Fibroblast of the conjunctiva (primary cell): ENCODE data around the gene LPCAT2.
A peak's percentile ranks its signal among the peaks of the same experiment; 100 is the strongest.

ENCODE experiments used
- DNase-seq: peaks from one replicate; pipeline ENCODE4 v3.0.0-alpha.2; 2010; ENCODE audit warnings: low read depth

The LPCAT2 gene, protein sequence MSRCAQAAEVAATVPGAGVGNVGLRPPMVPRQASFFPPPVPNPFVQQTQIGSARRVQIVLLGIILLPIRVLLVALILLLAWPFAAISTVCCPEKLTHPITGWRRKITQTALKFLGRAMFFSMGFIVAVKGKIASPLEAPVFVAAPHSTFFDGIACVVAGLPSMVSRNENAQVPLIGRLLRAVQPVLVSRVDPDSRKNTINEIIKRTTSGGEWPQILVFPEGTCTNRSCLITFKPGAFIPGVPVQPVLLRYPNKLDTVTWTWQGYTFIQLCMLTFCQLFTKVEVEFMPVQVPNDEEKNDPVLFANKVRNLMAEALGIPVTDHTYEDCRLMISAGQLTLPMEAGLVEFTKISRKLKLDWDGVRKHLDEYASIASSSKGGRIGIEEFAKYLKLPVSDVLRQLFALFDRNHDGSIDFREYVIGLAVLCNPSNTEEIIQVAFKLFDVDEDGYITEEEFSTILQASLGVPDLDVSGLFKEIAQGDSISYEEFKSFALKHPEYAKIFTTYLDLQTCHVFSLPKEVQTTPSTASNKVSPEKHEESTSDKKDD

DNA sequence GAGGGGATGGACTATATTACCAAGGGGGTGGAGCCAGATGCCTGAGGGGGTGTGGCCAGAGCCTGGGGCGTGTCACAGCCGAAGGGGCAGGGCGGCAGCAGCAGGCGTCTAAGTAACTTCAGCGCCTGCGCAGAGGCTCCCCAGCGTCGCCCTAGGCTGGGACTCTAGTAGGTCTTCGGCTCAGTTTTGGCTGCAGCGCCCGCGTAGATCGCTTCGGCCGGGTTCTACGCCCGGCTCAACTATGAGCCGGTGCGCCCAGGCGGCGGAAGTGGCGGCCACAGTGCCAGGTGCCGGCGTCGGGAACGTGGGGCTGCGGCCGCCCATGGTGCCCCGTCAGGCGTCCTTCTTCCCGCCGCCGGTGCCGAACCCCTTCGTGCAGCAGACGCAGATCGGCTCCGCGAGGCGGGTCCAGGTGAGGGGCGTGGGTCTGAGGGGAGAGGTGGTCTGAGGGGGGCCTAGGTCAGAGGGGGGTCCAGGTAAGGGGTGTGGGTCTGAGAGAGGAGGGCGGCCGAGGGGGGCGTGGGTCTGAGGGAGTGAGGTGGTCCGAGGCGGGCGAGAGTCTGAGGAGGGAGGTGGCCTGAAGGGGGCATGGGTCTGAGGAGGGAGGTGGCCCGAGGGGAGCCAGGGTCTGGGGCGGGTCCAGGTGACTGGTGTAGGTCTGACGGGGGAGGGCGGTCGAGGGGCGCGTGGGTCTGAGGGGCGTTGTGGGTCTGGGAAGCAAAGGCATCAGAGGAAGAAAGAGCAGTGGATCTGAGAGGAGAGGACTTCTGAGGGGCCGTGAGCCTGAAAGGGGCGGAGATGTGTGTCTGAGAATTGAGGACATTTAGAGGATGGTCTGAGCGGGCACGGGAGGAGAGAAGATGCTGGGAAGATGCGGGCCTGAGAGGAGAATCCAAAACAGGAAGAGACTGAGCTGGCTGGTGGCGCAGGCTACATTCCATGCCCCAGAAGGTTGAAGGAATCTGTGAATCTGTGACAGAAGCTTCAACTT lies at the start of gene LPCAT2:
LPCAT2 (plus strand) TSS at position 132 of the 991 bp plus-strand sequence; CDS start at position 242, 110 bp downstream.
- DNase-seq: peak; percentile 83

DNA sequence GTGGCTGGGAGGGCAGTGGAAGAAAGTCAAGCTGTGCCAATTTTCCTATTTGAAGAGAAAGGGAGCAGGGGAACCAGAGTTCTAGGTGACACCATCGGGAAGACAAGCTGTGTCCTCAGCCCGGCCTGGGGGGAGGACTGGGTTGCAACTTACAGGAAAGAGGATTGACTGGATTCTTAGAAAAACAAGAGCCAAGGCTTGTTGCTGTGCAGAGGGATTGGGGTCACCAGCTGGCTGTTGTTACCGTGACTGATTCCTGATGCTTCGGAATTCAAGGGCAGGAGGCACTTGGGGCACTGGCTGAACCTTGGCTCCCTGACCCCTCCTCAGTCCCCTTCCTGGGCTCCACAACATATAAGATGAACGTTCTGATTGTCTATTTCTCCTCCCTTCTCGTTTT lies 46.6 kb upstream of the LPCAT2 start:
- DNase-seq: no peak

DNA sequence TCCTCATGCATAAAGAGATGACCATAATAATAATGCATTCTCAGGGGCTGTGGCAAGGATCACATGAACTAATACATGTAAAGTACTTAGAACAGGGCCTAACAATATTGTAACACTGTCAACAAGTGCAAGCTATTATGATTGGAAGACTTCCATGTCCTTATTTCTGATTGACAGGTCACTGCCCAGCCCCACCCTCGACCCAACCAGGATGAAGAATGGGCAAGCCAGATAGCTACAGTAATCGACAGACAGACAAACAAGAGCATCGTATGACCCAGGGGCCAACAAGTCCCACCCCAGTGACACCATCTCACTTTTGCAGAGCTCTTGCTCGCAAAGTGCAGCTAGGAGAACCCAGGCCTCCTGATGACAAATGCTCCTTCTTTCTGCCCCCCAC lies 44.5 kb upstream of the LPCAT2 start:
- DNase-seq: no peak

DNA sequence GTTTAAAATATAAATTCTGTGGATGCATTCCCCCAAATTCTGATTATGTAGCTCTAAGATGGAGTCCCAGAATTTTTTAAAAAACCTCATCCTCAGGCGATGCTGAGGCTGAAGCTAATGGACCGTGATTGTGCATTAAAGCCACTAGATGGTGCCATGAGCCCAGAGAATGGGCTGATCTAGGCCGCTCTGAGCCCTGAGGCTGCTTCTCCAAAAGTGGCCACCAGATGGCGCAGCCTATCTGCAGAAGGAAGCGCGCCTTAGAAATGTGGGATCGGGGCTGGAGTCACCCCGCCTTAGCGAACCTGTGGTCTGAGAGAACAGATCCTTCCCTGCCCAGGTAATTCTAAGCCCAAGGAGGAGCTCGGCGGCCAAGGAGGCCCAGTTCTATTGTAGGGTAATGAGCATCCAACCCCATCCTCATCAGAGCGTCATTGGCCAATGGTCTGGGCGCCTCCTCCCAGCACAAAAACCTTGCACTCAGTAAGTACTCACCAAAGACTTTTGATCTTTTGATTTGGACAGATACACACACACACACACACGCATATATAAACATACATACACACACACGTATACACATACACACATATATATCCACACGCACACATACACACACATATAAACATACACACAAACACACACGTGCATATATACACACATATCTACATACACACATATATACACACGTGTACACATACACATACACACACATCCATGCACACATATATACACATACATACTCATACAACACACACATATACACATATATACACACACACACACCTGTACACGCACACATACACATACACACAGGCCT lies 43.6 kb upstream of the LPCAT2 start:
- peak; percentile 77 for DNase-seq

DNA sequence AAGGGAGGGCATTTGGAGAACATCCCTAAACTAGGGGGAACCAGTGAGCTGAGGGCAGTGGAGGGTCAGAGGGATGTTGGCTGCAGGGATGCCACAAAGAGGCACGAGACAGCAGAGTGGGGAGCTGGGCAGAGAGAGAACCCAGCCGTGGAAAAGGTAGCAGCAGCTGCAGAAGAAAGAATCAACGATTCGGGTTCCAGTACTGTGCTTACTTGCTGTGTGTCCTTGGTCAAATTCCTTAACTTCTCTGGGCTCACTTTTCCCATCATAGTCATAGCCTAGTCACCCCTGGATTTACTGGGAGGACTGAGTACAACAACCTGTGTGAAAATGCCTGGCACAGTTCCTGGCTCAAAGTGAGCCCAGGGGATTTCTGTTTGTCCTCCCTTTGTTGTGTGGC lies 42.7 kb upstream of the LPCAT2 start:
- DNase-seq: no peak

DNA sequence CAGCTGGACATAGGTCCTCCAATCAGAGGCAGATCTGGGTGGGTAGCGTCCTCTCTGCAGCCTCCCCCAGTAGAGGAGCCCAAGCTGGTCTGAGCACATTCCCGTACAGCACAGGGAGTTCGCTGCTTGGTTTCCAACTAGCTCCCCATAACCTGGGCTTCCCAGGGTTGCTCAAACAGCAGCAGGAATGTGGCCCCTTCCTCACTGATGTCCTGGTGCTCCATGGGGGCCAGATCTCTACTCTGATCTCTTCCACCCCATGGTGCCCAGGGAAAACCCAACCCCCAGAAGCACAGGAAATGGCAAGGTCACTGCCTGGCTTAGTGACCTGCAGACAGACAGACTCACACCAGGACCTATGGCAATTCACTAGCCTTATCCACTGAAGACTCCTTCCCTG lies 41.0 kb upstream of the LPCAT2 start:
- DNase-seq: no peak

DNA sequence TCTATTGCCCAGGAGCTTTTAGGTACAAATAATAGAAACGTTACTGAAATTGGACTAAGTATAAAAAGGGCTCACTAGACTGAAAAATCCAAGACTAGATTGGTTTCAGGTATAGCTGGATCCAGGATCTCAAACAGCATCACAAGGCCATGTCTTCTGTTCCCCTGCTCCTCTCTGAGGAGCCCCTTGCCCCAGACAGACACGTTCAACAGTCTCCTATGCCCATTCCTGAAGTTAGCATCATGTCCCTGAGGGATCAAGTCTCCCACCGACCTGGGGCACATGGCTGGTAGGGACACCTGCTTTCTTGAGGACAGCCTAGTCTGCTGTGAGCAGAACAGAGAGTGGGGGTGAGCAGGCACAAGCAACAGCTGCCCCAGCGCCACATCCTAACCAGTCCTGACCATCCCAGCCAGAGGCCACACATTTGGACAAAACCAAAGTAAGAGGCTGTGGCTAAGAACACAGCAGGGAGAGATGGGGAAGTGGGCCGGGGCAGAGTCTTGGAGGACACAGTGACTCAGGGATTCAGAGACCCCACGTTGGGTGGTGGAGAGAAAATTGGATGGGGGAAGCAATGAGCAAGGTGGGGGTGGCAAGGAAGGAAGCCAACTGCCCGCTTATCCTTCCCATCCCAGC lies 40.4 kb upstream of the LPCAT2 start:
- no peak for DNase-seq

DNA sequence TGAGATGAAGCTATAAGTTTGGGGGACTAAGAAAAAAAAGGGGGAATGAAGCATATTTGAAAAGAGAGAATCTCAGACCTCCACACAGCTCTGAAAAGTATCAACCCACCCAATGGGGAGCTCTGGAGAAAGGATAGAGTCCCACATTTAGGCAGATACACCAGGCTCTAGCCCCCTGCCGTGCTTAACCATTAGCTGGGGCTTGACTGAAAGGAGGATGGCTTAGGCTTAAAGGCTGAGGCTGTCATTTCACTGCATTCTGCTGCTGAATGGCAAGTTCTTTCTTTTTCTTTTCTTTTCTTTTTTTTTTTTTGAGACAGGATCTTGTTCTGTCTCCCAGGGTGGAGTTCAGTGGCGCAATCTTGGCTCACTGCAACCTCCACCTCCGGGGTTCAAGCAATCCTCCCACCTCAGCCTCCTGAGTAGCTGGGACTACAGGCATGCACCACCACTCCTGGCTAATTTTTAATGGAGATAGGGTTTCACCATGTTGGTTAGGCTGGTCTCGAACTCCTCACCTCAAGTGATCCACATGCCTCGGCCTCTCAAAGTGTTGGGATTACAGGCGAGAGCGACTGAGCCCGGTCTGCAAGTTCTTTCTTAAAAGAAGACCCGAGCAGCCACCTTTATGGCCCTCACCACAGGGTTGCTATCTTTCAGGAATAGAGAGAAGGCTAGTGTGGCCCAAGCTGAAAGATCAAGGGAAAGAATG lies 38.9 kb upstream of the LPCAT2 start:
- no peak for DNase-seq

DNA sequence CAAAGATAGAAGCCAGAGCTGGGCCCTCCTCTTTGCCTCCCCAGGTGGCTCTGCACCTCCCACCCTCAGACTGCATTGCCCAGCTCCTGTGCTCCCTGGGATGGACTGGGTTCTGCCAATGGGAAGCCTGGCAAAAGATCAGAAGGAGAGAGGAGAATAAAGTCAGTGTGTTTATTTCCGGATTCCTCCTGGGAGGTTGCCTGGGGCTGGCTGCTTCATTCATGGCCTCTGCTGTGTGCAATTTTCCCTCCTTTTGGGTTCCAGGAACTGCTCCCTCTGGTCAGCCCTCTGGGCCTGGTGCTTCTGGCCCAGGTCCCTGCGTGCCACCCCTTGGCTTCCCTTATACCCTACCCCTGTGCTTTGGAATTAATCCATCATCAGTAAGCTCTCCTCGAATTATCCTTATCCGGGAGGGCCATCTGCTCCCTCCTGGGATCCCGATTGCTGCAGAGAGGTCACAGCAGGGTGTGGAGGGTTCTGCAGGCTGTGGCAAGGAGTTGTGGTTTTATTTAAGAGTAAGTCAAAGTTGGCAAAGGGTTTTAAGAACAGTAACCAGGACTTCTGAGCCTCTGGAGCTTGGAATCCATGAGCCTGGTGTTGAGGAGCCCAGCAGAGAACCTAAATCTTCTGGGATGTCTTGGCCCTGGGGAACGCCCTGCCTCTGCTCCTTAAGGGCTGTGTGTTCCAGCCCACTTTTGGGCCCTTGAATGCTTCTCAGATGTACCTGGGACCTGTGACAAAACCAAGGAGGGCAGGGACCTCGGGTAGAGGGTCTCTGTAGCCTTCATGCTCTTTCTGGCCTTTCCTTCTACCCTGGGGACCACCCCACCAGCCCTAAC lies 38.1 kb upstream of the LPCAT2 start:
- DNase-seq: peak; percentile 51

DNA sequence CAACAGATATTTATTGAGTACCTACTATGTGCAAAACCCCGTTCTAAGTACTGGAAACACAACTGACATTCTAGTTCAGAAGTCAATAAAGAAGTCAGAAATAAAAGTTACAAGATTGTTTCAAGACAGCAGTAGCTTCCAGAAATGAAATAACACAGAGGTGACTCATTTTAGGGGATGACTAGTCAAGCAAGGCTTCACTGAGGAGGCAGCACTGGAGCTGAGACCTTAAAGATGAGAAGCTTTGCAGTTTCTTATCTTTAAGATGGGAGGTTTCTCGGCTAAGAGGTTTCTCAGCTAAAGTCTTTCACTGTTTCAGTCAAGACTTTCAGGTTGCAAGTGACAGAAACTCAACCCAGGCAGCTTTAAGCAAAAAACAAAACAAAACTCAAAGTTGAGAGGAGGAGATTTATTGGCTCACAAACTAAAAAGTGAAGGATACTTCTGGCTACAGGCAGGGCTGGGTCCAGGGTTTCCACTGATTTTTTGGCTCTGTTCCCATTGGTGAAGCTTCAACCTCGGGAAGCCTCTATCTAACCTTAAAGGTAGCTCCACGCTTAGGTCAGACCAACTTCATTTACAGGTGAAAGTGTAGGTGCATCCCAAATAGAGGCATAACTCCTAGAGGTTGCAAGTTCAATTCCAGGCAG lies 37.3 kb upstream of the LPCAT2 start:
- DNase-seq: peak; percentile 69

DNA sequence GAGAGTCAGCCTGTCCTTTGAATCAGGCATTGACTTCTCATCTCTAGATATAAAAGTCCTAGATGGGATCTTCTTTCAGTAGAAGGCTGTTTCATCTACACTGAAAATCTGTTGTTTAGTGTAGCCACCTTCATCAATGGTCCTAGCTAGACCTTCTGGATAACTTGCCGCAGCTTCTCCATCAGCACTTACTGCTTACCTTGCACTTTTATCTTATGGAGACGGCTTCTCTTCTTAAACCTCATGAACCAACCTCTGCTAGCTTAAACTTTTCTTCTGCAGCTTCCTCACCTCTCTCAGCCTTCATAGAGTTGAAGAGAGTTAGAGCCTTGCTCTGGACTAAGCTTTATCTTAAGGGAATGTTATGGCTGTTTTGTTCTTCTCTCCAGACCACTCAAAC lies 35.3 kb upstream of the LPCAT2 start:
- DNase-seq: no peak

DNA sequence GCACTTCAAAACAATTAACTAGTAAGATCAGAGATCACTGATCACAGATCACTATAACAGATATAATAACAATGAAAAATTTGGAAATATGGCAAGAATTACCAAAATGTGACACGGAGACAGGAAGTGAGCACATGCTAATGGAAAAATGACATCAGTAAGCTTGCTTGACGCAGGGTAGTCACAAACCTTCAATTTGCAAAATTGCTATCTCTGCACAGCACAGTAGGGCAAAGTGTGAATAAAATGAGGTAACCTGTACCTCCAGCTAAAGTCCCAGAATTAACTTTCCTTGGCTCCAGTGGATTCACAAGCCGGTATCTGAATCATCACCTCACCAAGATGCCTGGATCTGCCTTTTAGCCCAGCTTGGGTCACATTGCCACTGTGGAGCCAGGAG lies 34.1 kb upstream of the LPCAT2 start:
- no peak for DNase-seq

DNA sequence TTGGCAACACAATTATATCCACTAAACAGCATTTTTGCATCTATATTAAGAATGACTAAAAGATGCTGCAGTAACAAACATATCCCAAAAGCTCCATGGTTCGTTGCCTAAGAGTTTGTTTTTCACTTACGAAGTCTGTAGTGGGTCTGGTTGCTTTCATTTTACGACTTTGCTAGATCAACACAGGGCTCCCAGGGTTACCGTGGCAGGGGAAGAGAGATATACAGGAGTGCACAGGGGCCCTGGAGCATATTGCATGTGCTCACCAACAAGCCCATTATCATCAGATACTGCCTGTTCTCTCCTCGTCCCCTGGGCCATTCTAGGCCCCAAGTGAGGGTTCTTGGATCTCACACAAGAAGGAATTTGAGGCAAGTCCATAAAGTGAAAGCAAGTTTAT lies 33.0 kb upstream of the LPCAT2 start:
- no peak for DNase-seq

DNA sequence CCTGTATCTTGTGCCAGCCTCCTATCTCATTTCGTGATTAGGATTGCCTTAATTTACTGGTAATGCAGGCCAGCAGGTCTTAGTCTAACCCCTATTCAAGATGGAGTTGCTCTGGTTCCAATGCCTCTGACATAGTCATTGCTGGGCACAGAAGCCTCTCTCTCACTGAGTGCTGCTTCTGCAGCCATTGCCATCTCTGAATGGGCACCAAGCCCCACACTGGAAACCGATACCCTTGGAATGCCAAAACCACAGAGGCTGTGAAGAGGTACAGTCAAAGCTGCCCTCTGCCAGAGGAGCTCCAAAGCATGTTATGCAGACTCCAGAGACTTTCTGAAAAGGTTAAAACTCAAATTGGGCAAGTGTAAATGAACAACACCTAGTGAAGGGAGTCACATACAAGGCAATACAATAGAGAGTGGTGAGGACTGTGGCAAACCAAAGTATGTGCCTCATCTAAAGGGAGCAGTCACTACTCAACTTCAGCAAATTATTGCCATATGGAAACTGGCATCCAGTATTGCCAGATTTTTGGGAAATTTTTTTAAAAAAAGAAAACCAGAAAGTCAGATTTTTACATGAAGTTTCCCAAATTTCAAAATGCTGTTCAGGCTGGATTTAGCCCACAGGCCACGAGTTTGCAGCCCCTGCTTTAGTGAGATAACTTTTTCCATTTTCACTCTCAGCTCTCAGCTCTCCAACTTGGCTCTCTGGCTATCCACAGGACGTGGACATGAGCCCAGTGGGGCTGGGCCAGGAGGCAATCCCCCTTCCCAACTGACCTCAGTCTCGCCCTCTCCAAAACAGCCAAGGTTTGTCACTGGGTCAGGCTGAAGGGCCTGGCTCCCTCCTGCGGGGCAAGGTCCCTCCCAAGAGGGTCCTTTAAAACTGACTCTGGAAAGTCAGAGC lies 32.0 kb upstream of the LPCAT2 start:
- no peak for DNase-seq

DNA sequence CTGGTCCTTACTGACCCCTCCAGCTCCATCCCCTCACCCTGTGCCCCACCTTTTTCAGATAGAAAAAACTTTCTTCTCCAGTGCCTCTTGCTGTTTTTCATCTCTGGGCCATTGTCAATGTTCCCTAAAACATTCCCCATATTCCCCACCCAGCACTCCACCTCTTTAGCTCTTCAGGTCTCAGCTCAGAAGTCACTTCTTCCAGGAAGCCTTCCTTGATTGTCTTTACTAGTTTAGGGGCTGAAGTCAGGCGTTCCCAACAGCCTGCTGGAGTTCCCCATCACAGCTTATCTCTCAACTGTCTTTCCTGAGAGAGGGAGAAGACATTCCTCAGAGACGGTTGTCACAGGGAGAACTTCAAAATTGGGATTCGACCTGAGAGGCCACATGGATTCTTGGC lies 31.1 kb upstream of the LPCAT2 start:
- no peak for DNase-seq

DNA sequence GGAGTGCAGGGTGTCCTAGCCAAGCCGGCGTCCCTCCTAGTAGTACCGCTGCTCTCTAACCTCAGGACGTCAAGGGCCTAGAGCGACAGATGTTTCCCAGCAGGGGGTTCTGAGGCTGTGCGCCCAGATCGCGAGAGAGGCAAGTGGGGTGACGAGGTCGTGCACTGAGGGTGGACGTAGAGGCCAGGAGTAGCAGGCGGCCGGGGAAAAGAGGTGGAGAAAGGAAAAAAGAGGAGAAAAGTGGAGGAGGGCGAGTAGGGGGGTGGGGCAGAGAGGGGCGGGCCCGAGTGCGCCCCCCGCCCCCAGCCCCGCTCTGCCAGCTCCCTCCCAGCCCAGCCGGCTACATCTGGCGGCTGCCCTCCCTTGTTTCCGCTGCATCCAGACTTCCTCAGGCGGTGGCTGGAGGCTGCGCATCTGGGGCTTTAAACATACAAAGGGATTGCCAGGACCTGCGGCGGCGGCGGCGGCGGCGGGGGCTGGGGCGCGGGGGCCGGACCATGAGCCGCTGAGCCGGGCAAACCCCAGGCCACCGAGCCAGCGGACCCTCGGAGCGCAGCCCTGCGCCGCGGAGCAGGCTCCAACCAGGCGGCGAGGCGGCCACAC lies 29.9 kb upstream of the LPCAT2 start, which contains the start of gene MMP2:
MMP2 (plus strand) TSS at position 372 of the 603 bp plus-strand sequence. CDS start 282 bp downstream, outside the sequence.
- DNase-seq: peak; percentile 61

DNA sequence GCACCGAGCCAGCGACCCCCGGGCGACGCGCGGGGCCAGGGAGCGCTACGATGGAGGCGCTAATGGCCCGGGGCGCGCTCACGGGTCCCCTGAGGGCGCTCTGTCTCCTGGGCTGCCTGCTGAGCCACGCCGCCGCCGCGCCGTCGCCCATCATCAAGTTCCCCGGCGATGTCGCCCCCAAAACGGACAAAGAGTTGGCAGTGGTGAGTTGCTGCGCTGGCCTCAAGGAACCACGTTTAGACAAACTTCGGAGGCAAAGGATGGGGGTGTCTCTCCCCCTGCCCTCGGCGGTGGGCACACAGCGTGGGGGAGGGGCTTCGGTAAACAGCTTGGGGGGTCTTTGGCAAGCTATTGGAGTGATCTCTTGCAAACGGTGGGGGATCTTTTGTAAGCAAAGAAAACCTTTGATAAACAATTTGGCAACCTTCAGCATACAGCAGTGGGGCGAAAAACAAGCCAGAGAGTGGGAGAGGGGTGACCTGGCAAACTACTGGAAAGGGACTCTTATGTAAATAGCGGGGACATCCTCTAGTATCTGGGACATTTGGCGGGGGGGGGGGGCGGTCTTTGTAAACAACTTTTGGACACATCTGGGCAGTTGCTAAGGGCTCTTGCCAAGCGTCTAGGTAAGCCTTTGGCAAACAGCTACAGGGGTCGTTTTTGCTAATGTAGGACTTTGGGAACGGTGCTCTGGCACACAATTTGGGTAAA lies 29.3 kb upstream of the LPCAT2 start:
- no peak for DNase-seq
